ENCODE results near the gene RILP. TPM values are rescaled to one million over a fixed set of nuclear protein-coding genes. Genes with fewer than 3 reads are reported as not detected.

Gene RILP
- total and polyA plus RNA-seq, 2 of the 4 experiments (the other 2 are of a cell fraction), result 3.9 to 6.0 TPM

GRCh38 chr17:1646199-1646875 lies 3.3 kb downstream of the RILP start:
- no peak overlapping the region; the same call in 1 of the 2 replicates for H3K14ac ChIP-seq (replicated peaks; ENCODE audit: low read depth, low read length)
- no peak for ATAC-seq (ENCODE audit: low read depth)
- 0 out of 2 replicates have a peak overlapping the region, but pooled peaks have one; percentile 61 for H2AK5ac ChIP-seq (ENCODE audit: low read depth, low read length)
- H3K9me1 ChIP-seq (ENCODE audit: insufficient read depth, low read length), result peaks cover 14% of the 10 kb centered on the region
- H3K9me3 ChIP-seq (ENCODE audit: control insufficient read depth, insufficient read depth, low read length), result no peaks in the 10 kb centered on the region
- H3K4me1 ChIP-seq (ENCODE audit: control insufficient read depth, insufficient read depth, low read length), result peaks cover 30% of the 10 kb centered on the region
- H4K8ac ChIP-seq (ENCODE audit: low read depth in 2 of 2, low read length in 2 of 2), result no peak overlapping the region; a peak in 1 of 4 replicates
- no peak overlapping the region for H3K9ac ChIP-seq (ENCODE audit: low read depth, low read length)
- BruUV-seq (replicated peaks), result no TSS peak
- no peak overlapping the region for H3K27ac ChIP-seq (ENCODE audit: insufficient read depth, low read length)
- H3K27me3 ChIP-seq (ENCODE audit: control insufficient read depth, insufficient read depth, low read length), result no peaks in the 10 kb centered on the region
- DNase-seq, result no peak
- no peak overlapping the region for H3K56ac ChIP-seq (ENCODE audit: extremely low read depth, insufficient read depth, low read length)
- in situ Hi-C loops (cut with MboI; ENCODE audit: low sequenced_read_pairs), result loop anchor here (5.0 kb wide), 1 partner anchor 69 kb away; no protein-coding TSS in a partner anchor
- no peaks in the 10 kb centered on the region; a peak in 1 of 4 replicates for H3K79me1 ChIP-seq (ENCODE audit: low read depth in 1 of 2, low read length in 2 of 2)
- ChIA-PET CTCF (interaction anchor here (0.6 to 1.5 kb wide), 2 partner anchors 31 to 72 kb away, joined by 4 read pairs; no protein-coding TSS in a partner anchor), POLR2A (ENCODE audit: unreplicated experiment) (no interaction called here)
- H4K20me1 ChIP-seq (ENCODE audit: insufficient read depth, low read length), result peaks cover 26% of the 10 kb centered on the region
- intact Hi-C loops (cut with micrococcal nuclease), result loop anchor here (5.0 kb wide), 1 partner anchor 389 kb away; no protein-coding TSS in a partner anchor
- no peak overlapping the region for H3K4me2 ChIP-seq (ENCODE audit: low read depth, low read length)
- peaks cover 12% of the 10 kb centered on the region for H3K36me3 ChIP-seq (ENCODE audit: control insufficient read depth, insufficient read depth, low read length)
- H2BK120ac ChIP-seq (ENCODE audit: low read depth, low read length), result peak overlapping the region; percentile 3; the same call in 1 of the 2 replicates
- H4K5ac ChIP-seq (ENCODE audit: low read depth, low read length), result no peak overlapping the region
- no peak overlapping the region for H3K23ac ChIP-seq (ENCODE audit: low read depth, low read length)
- TF ChIP-seq SMC3 (IDR thresholded peaks at IDR 0.05; ENCODE audit: low read depth, low read length) (no peak), MAFK (IDR thresholded peaks at IDR 0.05; ENCODE audit: low read depth, low read length) (no peak), MXI1 (IDR thresholded peaks at IDR 0.05; ENCODE audit: borderline replicate concordance, low read depth, low read length) (no peak), POLR2A (IDR thresholded peaks at IDR 0.05; ENCODE audit: low read depth, low read length) (no peak), USF2 (IDR thresholded peaks at IDR 0.05; ENCODE audit: low read depth, low read length) (no peak)
- TF ChIP-seq, protein P1, sequence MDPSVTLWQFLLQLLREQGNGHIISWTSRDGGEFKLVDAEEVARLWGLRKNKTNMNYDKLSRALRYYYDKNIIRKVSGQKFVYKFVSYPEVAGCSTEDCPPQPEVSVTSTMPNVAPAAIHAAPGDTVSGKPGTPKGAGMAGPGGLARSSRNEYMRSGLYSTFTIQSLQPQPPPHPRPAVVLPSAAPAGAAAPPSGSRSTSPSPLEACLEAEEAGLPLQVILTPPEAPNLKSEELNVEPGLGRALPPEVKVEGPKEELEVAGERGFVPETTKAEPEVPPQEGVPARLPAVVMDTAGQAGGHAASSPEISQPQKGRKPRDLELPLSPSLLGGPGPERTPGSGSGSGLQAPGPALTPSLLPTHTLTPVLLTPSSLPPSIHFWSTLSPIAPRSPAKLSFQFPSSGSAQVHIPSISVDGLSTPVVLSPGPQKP (IDR thresholded peaks at IDR 0.05; ENCODE audit: borderline replicate concordance, low read depth, low read length), result no peak
- no peak overlapping the region; the same call in 1 of the 2 replicates for H4K91ac ChIP-seq (ENCODE audit: insufficient read depth, low read depth, low read length)
- dilution Hi-C loops (cut with HindIII; ENCODE audit: low sequenced_read_pairs, unreplicated experiment), result no loop called here
- H2BK15ac ChIP-seq (ENCODE audit: low read depth, low read length), result no peak overlapping the region
- no peak overlapping the region; the same call in 1 of the 2 replicates for H3K4ac ChIP-seq (ENCODE audit: low read depth, low read length)
- no CpG with 5 or more reads among the region's 13 CpGs for WGBS, 2 experiments (ENCODE audit: extremely low coverage in 2 of 2, insufficient read length in 1 of 2)
- H2BK20ac ChIP-seq (ENCODE audit: low read depth, low read length), result no peak overlapping the region
- H2AFZ ChIP-seq (replicated peaks; ENCODE audit: low read length, poor library complexity), result no peak overlapping the region
- H3K4me3 ChIP-seq (ENCODE audit: insufficient read depth, low read depth, low read length), result no peak overlapping the region
- no peak overlapping the region for H3K18ac ChIP-seq (ENCODE audit: low read depth, low read length)
- peak overlapping the region; percentile 23 for H2AK9ac ChIP-seq (replicated peaks; ENCODE audit: low read depth, low read length, poor library complexity)
- no peak overlapping the region for H2BK5ac ChIP-seq (ENCODE audit: low read depth, low read length, poor library complexity, severe bottlenecking)

Measured in IMR-90 (cell line).